GM12872 (cell line): ENCODE measurements around the gene CDK6.

Experiments used
- CTCF ChIP-seq: IDR thresholded peaks from 3 replicates; pipeline ENCODE4 v1.5.1; 2011; ENCODE audit warnings: low read depth, mild to moderate bottlenecking, low read length, moderate library complexity; ENCODE audit not compliant: insufficient read depth

The CDK6 gene

GRCh38 chr7:92798517-92799249 is 37.7 kb downstream of the CDK6 start:
- TF ChIP-seq CTCF = no peak

DNA sequence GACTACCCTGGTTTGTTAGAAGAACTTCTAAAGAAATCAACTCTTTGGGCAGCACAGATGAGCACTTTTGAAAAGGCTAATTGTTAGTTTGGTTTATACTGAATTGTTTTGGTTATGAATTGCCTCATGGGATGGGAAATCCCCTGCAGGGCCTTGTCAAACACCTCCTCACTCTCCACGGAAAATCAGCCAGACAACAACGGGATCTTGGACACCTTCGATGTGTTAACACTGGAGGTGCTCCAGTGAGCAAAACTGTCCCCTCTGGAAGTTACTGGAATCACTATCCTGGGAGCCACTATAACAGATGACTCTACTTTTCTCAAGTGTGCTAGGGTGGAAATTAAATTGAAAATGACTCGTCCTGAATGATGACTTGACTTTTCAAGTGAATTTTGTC is 38.7 kb downstream of the CDK6 start:
- no peak for TF ChIP-seq CTCF

- no peak for TF ChIP-seq CTCF
Measured at GRCh38 chr7:92797284-92797683, 39.1 kb downstream of the CDK6 start.

DNA sequence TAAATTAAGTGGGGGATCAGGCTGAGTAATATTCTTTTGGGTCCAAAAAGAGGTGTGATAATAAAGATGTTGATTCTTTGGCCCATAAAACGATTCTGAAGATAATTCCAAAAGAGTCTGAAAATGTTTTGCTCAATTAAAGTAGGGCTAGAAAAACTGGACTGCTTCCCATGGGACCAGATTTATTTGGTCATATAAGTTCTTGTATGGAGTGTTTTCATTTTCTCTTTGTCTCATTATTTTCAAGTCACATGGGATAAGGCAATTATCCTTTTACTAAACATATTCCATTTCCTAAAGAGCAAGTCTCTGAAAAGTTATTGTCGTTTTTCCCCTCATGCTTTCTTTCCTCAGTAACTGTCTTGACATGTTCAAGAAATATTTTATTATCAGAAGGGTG is 41.5 kb downstream of the CDK6 start:
- TF ChIP-seq CTCF = no peak

DNA sequence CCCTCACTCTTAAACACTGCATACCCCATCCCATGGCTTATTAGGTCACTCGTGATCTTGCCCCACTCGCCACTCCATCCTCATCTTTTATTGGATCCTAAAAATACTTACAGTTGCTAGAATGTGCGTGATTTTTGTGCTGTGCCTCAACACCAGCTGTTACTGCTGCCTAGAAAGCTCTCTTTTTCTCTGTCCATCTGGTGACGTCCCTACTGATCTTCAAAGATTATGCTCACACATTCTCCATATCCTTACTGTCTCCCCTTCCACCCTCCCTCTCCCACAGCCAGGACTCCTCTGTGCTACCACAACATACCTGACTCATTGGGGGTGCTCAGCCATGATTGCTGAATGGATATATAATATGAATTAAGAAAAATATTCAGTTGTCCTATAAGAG is 42.0 kb downstream of the CDK6 start:
- TF ChIP-seq CTCF = no peak

DNA sequence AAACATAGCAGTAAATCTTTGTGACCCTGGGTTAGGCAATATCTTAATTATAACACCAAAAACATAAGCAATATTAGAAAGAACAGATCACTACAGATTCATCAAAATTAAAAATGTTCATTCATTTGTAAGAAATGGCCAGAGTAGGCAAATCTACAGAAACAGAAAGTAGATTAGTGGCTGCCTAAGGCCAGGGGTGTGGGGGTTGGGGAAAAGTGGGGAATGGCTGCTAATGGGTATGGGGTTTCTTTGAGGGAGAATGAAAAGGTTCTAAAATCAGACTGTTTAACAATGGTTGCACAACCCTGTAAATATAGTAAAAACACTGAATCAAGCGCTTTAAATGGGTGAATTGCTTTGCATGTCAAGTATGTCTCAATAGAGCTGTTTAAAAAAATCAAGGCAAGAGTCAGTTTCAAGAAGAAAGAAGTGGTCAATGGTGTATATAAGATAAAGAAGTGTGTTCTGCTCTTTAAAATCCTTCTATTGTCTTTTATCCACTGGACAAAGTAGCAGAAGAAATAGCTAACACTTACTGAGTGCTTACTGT is 42.6 kb downstream of the CDK6 start:
- TF ChIP-seq CTCF = no peak

GRCh38 chr7:92790992-92791391 is 45.4 kb downstream of the CDK6 start:
- no peak for TF ChIP-seq CTCF
